CD4-positive, alpha-beta memory T cell (primary cell): ENCODE measurements around the gene KATNIP. TPM values are rescaled to one million over a fixed set of nuclear protein-coding genes. Genes with fewer than 3 reads are reported as not detected.
A peak's percentile ranks its signal among the peaks of the same experiment; 100 is the strongest.

Source experiments
- CTCF ChIA-PET: fragments of 350-600 bp; sonication (Branson Sonifier 250); formaldehyde crosslinking; loops from one replicate; lab custom pipeline; 2021; ENCODE audit warnings: inconsistent platforms; ENCODE audit not compliant: partially characterized antibody; lab: Charles Lee
- POLR2A ChIA-PET: fragments of 350-600 bp; sonication (Branson Sonifier 250); formaldehyde crosslinking; loops from one replicate; lab custom pipeline; 2021; ENCODE audit not compliant: partially characterized antibody; lab: Charles Lee
- DNase-seq, 5 donors: peaks; one replicate each; pipeline versions ENCODE4 v3.0.0 to v3.0.0-alpha.2; 2020 to 2022; ENCODE audit warnings: mixed read lengths in 1 of 5
- H3K27ac ChIP-seq: one replicate; pipeline ENCODE4 v1.7.0; 2013; ENCODE audit warnings: low read depth, low read length
- H3K27me3 ChIP-seq: 2 replicates; pipeline ENCODE4 v1.7.0; 2013; ENCODE audit warnings: mild to moderate bottlenecking, low read length, moderate library complexity; ENCODE audit not compliant: insufficient read depth
- H3K36me3 ChIP-seq: 2 replicates; pipeline ENCODE4 v1.7.0; 2013; ENCODE audit warnings: mild to moderate bottlenecking, low read length, moderate library complexity; ENCODE audit not compliant: insufficient read depth
- H3K4me1 ChIP-seq: 2 replicates; pipeline ENCODE4 v1.7.0; 2013; ENCODE audit warnings: mild to moderate bottlenecking, low read length, moderate library complexity; ENCODE audit not compliant: insufficient read depth
- H3K4me3 ChIP-seq, 2 donors: one replicate each; pipeline ENCODE4 v1.7.0; 2013; ENCODE audit warnings: low read length in 2 of 2, mild to moderate bottlenecking in 1 of 2
- H3K9me3 ChIP-seq, 2 donors: one replicate each; pipeline ENCODE4 v1.7.0; 2013; ENCODE audit warnings: low read length in 2 of 2, control low read depth in 1 of 2; ENCODE audit not compliant: control insufficient read depth in 1 of 2
- H3K27ac Mint-ChIP-seq, 7 donors: one replicate each; pipeline ENCODE4 v1.8.0; 2020 to 2021; ENCODE audit warnings: mixed read lengths in 7 of 7, mild to moderate bottlenecking in 6 of 7, inconsistent platforms in 3 of 7, moderate library complexity in 3 of 7
- H3K27me3 Mint-ChIP-seq, 2 donors: one replicate each; pipeline ENCODE4 v1.8.0; 2020 to 2021; ENCODE audit warnings: mixed read lengths in 2 of 2
- H3K36me3 Mint-ChIP-seq, 2 donors: one replicate each; pipeline ENCODE4 v1.8.0; 2020 to 2021; ENCODE audit warnings: mixed read lengths in 2 of 2, inconsistent platforms in 1 of 2, mild to moderate bottlenecking in 1 of 2
- H3K4me1 Mint-ChIP-seq, 4 donors: one replicate each; pipeline ENCODE4 v1.8.0; 2020 to 2021; ENCODE audit warnings: mixed read lengths in 4 of 4, mild to moderate bottlenecking in 1 of 4
- H3K4me3 Mint-ChIP-seq, 8 donors: one replicate each; pipeline ENCODE4 v1.8.0; 2020 to 2021; ENCODE audit warnings: mixed read lengths in 8 of 8, mild to moderate bottlenecking in 7 of 8, moderate library complexity in 6 of 8, inconsistent platforms in 3 of 8
- H3K9me3 Mint-ChIP-seq, 8 donors: one replicate each; pipeline ENCODE4 v1.8.0; 2020 to 2021; ENCODE audit warnings: mixed read lengths in 8 of 8, mild to moderate bottlenecking in 5 of 8, inconsistent platforms in 3 of 8, moderate library complexity in 1 of 8
- intact Hi-C: fragments of 100-400 bp; cut with micrococcal nuclease; formaldehyde crosslinking; loops from one replicate; pipeline ENCODE4 v1.15.1; 2023
- polyA plus RNA-seq, 2 donors: library from polyadenylated mRNA; unstranded; fragments of 300-500 nt; fragmentation: Illumina TruSeq; gene quantifications; one replicate each; pipeline ENCODE4 v1.2.3, GENCODE V29; 2021
- total RNA-seq, 2 experiments: library from RNA; stranded (reverse); gene quantifications; one replicate each; pipeline ENCODE4 v1.2.3, GENCODE V29; 2021

The KATNIP gene
- total and polyA plus RNA-seq, 4 experiments from 2014 or later: 0.31 to 22.9 (median 12.9) TPM

DNA sequence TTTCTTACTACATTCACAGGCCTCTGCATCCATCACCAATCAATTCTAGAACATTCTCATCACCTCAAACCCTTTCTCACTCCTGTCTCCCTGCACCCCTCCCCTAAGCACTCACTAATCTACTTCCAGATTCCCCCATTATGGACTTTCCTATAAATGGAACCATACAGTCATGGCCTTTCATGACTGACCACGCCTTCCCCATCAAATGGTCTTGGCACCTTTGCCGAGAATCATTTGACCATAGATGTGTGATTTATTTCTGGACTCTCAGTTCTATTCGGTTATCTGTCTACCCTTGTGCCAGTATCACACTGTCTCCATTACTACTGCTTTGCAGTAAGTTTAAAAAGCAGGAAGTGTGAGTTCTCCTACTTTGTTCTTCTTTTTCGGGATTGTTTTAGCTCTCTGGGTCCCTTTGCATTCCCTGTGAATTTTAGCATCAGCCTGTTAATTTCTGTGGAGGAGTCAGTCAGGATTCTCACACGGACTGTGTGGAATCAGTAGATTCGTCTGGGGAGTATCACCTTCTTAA lies 27.7 kb upstream of the KATNIP start:
- Histone ChIP-seq H3K36me3 (peaks cover 44% of the 10 kb centered on the region), H3K27ac (no peak overlapping the region), H3K27me3 (no peaks in the 10 kb centered on the region), H3K4me1 (no peaks in the 10 kb centered on the region), H3K4me3 (no peak overlapping the region), H3K9me3 (no peaks in the 10 kb centered on the region)
- H3K4me1 Mint-ChIP-seq: peaks cover 0 to 5% (median 0%) of the 10 kb centered on the region in 4 donors
- intact Hi-C loops: no loop called here
- no peak overlapping the region for H3K4me3 Mint-ChIP-seq
- H3K27me3 Mint-ChIP-seq: no peaks in the 10 kb centered on the region
- H3K27ac Mint-ChIP-seq: peak overlapping the region in 2 of 7 donors; percentile 20 to 83
- no peak for DNase-seq
- ChIA-PET CTCF (interaction anchor here (0.9 kb wide), 1 partner anchor 11 kb away, joined by 3 read pairs; no protein-coding TSS in a partner anchor), POLR2A (no interaction called here)
- H3K9me3 Mint-ChIP-seq: no peaks in the 10 kb centered on the region
- peaks cover 55 to 66% of the 10 kb centered on the region in 2 donors for H3K36me3 Mint-ChIP-seq

DNA sequence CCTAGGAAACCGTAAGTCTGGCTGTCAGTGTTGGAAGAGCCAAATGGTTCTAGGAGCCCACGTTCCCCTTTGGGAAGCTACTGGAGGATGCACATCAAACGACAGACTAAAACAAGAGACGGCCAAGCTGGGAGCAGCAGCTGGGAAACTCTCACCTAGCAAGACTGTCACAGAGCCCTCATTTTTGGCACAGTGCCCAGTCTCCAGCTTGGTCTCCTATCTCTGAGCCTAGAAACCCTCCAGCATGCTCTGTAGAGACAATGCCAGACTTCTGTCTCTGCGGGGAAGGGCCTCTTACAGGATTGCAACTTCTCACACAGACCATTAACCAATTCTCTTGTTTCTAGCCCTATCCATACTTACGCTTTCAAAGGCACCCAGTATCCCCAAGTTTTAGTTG lies 23.8 kb upstream of the KATNIP start:
- H3K9me3 ChIP-seq: no peaks in the 10 kb centered on the region
- H3K27me3 Mint-ChIP-seq: no peaks in the 10 kb centered on the region
- no peak overlapping the region for H3K4me3 Mint-ChIP-seq
- ChIA-PET CTCF (no interaction called here), POLR2A (no interaction called here)
- peaks cover 67 to 79% of the 10 kb centered on the region in 2 donors for H3K36me3 Mint-ChIP-seq
- no peak for DNase-seq
- no peak overlapping the region for H3K4me3 ChIP-seq
- H3K9me3 Mint-ChIP-seq: no peaks in the 10 kb centered on the region
- intact Hi-C loops: no loop called here
- no peak overlapping the region for H3K27ac ChIP-seq
- H3K36me3 ChIP-seq: peaks cover 58% of the 10 kb centered on the region
- H3K27me3 ChIP-seq: no peaks in the 10 kb centered on the region
- peak overlapping the region in 1 of 7 donors; percentile 78 for H3K27ac Mint-ChIP-seq
- H3K4me1 ChIP-seq: no peaks in the 10 kb centered on the region
- peaks cover 0 to 5% (median 0%) of the 10 kb centered on the region in 4 donors for H3K4me1 Mint-ChIP-seq

DNA sequence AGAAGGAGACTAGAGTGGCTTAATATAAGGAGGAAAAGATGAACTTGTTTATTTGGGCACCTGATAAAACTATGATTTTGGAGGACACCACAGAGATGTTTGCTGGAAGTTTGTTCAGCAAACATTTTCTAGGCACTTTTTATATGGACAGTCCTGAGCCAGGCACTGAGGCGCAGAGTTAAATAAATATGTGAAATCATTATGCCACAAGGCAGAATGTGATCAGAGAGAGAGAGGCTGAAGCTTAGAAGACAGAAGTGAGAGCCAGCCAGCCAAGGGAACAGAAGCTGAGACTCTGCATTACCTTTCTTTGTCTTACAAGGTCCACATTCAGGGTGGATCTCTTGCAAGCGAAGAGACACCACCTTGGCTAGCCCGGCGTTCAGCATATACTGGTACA lies 21.6 kb upstream of the KATNIP start:
- H3K4me3 ChIP-seq: no peak overlapping the region
- DNase-seq: no peak
- Mint-ChIP-seq H3K27ac (peak overlapping the region in 3 of 7 donors; percentile 40 to 68 (median 41)), H3K4me3 (no peak overlapping the region), H3K27me3 (no peaks in the 10 kb centered on the region), H3K4me1 (peaks cover 0 to 4% (median 1%) of the 10 kb centered on the region in 4 donors), H3K36me3 (peaks cover 72 to 86% of the 10 kb centered on the region in 2 donors), H3K9me3 (no peaks in the 10 kb centered on the region)
- ChIA-PET CTCF (no interaction called here), POLR2A (no interaction called here)
- H3K27ac ChIP-seq: no peak overlapping the region
- intact Hi-C loops: no loop called here
- H3K36me3 ChIP-seq: peaks cover 68% of the 10 kb centered on the region
- H3K4me1 ChIP-seq: no peaks in the 10 kb centered on the region
- H3K9me3 ChIP-seq: no peaks in the 10 kb centered on the region
- no peaks in the 10 kb centered on the region for H3K27me3 ChIP-seq

DNA sequence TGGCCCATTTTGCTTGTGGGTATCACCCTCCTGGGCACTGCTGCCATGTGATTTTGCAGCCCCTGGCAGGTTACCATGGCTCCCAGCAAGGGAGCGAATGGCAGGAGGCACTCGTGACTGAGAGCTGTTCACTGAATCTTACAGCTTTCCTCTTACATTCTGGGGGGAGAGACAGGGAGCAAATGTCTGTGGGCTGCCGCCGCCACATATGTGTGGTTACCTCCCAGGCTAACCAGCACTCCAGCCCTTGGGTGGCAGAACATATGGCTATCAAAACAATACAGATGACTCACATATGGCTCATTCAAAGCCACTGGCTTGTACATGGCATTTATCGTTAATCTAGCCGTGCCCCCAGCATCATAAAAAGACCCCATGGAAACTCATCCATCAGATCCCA lies 20.0 kb upstream of the KATNIP start:
- H3K27ac Mint-ChIP-seq: peak overlapping the region in 1 of 7 donors; percentile 43
- POLR2A ChIA-PET: no interaction called here

DNA sequence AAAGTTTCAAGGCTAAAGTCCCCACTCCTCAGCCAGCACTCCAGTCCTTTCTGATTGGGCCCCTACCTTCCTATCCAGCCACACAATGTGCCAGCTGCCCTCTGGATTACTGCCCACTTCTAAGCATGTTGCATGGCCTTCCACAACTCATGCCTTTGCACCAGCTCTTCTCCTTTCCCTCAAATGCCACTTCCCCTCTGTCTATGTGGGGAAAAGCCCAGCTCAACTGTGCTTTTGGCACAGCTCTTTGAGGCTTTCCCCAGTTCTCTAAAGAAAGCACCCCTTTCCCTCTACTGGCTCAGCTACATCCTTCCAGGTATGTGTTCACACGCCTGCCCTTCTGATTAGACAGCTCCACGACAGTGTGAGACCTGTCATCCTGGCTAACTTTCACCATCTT lies 18.8 kb upstream of the KATNIP start:
- Histone ChIP-seq H3K36me3 (peaks cover 54% of the 10 kb centered on the region), H3K4me1 (no peaks in the 10 kb centered on the region), H3K27me3 (no peaks in the 10 kb centered on the region), H3K9me3 (no peaks in the 10 kb centered on the region), H3K27ac (no peak overlapping the region), H3K4me3 (no peak overlapping the region)
- Mint-ChIP-seq H3K4me3 (no peak overlapping the region), H3K36me3 (peaks cover 79 to 88% of the 10 kb centered on the region in 2 donors), H3K9me3 (no peaks in the 10 kb centered on the region), H3K4me1 (peaks cover 0 to 4% (median under 1%) of the 10 kb centered on the region in 4 donors), H3K27me3 (no peaks in the 10 kb centered on the region), H3K27ac (peak overlapping the region in 4 of 7 donors; percentile 30 to 56 (median 38))
- no peak for DNase-seq
- ChIA-PET CTCF (no interaction called here), POLR2A (no interaction called here)
- intact Hi-C loops: no loop called here

More for the DNA sequence above, 20.0 kb upstream of the KATNIP start:
- H3K27me3 Mint-ChIP-seq: no peaks in the 10 kb centered on the region
- peaks cover 0 to 4% (median 1%) of the 10 kb centered on the region in 4 donors for H3K4me1 Mint-ChIP-seq
- DNase-seq: no peak
- H3K36me3 Mint-ChIP-seq: peaks cover 79 to 89% of the 10 kb centered on the region in 2 donors
- CTCF ChIA-PET: no interaction called here
- Histone ChIP-seq H3K4me1 (no peaks in the 10 kb centered on the region), H3K9me3 (no peaks in the 10 kb centered on the region), H3K27ac (no peak overlapping the region), H3K36me3 (peaks cover 61% of the 10 kb centered on the region), H3K27me3 (no peaks in the 10 kb centered on the region), H3K4me3 (no peak overlapping the region)
- intact Hi-C loops: no loop called here
- no peak overlapping the region for H3K4me3 Mint-ChIP-seq
- H3K9me3 Mint-ChIP-seq: no peaks in the 10 kb centered on the region

DNA sequence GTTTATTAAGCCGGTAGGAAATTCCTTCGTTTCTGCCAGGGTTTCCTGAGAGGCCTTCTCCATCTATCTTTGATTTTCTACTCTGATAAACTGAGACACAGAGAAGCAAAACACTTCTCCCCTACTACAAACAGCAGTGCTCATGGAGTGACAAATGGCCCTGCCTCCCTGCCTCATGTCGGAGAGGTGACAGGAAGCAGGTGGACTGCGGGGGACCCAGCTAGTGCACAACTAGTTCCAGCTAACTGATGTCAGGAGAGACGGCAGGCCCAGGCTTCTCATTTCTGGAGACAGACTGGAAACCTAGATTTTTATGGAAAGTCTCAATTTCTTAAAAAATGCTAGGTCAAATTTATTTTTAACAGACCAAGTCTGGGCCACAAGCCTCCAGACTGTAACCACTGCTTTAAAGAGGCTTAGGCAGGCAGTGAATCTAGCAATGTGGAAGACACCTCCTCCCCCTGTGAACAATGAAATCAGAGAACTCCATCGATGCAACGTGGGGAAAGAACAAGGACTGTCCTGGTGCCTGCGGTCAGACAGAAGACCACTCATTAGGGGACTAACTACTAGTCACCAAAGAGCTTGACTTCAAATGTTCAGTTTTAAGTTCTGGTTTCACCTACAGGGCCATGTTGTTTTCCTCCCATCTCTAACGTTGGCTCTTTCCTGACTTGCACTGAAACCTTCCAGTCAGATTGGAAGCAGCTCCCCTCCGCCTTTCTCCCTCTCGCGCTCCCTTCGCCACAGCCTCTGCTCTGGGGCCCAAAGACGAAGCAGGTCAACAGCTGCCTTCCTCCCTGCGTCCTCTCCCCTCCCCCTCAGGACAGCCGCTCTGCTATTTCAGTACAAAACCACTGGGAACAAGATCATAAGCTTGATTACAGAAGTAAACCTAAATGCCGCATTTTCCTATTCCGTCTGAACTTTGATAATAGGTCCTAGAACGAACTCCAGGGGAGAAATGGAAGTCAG lies 17.8 kb upstream of the KATNIP start:
- H3K4me1 ChIP-seq: no peaks in the 10 kb centered on the region
- peak overlapping the region in 1 of 7 donors; percentile 0 for H3K27ac Mint-ChIP-seq
- no peak overlapping the region for H3K4me3 Mint-ChIP-seq

DNA sequence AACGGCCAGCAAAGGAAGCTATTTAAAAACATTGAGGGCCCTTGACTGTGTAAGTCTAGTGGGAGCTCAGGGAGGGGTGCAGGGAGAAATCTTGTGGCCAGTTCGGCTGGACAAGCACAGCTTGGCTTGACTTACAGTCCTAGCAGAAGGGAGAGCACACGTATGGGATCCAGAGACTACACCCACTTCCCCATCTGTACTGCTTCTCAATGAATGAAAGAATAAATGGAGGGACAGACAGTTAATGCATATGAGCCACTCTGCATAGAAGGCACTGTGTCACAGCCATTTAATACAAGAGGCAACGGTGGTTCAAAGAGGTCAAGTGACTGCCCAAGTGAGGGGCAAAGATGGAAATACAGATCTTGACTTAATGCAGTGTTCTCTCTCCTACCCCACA lies 15.7 kb upstream of the KATNIP start:
- no peak for DNase-seq
- Histone ChIP-seq H3K27me3 (no peaks in the 10 kb centered on the region), H3K4me1 (no peaks in the 10 kb centered on the region), H3K4me3 (no peak overlapping the region), H3K36me3 (peaks cover 54% of the 10 kb centered on the region), H3K27ac (no peak overlapping the region), H3K9me3 (no peaks in the 10 kb centered on the region)
- intact Hi-C loops: no loop called here
- peaks cover 0 to 4% (median under 1%) of the 10 kb centered on the region in 4 donors for H3K4me1 Mint-ChIP-seq
- peaks cover 84 to 88% of the 10 kb centered on the region in 2 donors for H3K36me3 Mint-ChIP-seq
- no peaks in the 10 kb centered on the region for H3K9me3 Mint-ChIP-seq
- H3K27ac Mint-ChIP-seq: peak overlapping the region in 1 of 7 donors; percentile 37
- POLR2A ChIA-PET: interaction anchor here (1.1 kb wide), 1 partner anchor 16 kb away, joined by 3 read pairs; the partner anchor contains the start of gene KATNIP
- H3K4me3 Mint-ChIP-seq: no peak overlapping the region
- CTCF ChIA-PET: no interaction called here
- H3K27me3 Mint-ChIP-seq: no peaks in the 10 kb centered on the region

More for the DNA sequence above, 17.8 kb upstream of the KATNIP start:
- no peaks in the 10 kb centered on the region for H3K9me3 Mint-ChIP-seq
- no peak for DNase-seq
- H3K4me1 Mint-ChIP-seq: peaks cover 0 to 4% (median under 1%) of the 10 kb centered on the region in 4 donors
- H3K9me3 ChIP-seq: no peaks in the 10 kb centered on the region
- peaks cover 62% of the 10 kb centered on the region for H3K36me3 ChIP-seq
- H3K27me3 ChIP-seq: no peaks in the 10 kb centered on the region
- no peaks in the 10 kb centered on the region for H3K27me3 Mint-ChIP-seq
- no peak overlapping the region for H3K4me3 ChIP-seq
- H3K27ac ChIP-seq: no peak overlapping the region
- peaks cover 81 to 89% of the 10 kb centered on the region in 2 donors for H3K36me3 Mint-ChIP-seq
- intact Hi-C loops: no loop called here
- ChIA-PET POLR2A (no interaction called here), CTCF (no interaction called here)
